ENCODE data around the gene EXOC6B. TPM values are rescaled to one million over a fixed set of nuclear protein-coding genes. Genes with fewer than 3 reads are reported as not detected.

EXOC6B gene
- total RNA-seq, 2 donors from 2014 or later, result 51.3 to 68.9 TPM

DNA sequence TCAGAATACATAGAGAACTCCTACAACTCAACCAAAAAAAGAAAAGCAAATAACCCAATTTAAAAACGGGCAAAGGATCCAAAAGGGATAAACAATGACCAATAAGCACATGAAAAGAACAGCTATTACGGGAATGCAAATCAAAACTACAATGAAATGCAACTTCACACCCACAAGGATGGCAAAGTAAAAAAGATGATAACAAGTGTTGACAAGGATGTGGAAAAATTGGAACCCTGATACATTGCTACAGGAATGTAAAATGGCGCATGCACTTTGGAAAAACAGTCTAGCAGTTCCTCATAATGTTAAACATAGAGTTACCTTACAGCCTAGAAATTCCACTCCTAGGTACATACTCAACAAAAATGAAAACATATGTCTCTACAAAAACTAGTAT, 4.7 kb downstream of the EXOC6B start:
- TF ChIP-seq, protein P1, sequence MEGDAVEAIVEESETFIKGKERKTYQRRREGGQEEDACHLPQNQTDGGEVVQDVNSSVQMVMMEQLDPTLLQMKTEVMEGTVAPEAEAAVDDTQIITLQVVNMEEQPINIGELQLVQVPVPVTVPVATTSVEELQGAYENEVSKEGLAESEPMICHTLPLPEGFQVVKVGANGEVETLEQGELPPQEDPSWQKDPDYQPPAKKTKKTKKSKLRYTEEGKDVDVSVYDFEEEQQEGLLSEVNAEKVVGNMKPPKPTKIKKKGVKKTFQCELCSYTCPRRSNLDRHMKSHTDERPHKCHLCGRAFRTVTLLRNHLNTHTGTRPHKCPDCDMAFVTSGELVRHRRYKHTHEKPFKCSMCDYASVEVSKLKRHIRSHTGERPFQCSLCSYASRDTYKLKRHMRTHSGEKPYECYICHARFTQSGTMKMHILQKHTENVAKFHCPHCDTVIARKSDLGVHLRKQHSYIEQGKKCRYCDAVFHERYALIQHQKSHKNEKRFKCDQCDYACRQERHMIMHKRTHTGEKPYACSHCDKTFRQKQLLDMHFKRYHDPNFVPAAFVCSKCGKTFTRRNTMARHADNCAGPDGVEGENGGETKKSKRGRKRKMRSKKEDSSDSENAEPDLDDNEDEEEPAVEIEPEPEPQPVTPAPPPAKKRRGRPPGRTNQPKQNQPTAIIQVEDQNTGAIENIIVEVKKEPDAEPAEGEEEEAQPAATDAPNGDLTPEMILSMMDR (conservative IDR thresholded peaks at IDR 0.05), result no peak
- H3K4me3 Mint-ChIP-seq, result no peak overlapping the region
- Histone ChIP-seq H3K9ac (ENCODE audit: extremely low read depth, low read length, poor library complexity, severe bottlenecking) (no peak overlapping the region), H3K4me3 (ENCODE audit: low read length) (no peak overlapping the region), H3K27me3 (ENCODE audit: control insufficient read depth, insufficient read depth, low read length, poor library complexity, severe bottlenecking) (no peaks in the 10 kb centered on the region), H3K27ac (ENCODE audit: low read depth, low read length) (no peak overlapping the region), H3K36me3 (ENCODE audit: control insufficient read depth, insufficient read depth, low read length) (peaks cover 14% of the 10 kb centered on the region), H3K9me3 (ENCODE audit: control insufficient read depth, low read length) (no peaks in the 10 kb centered on the region), H3K4me1 (ENCODE audit: control insufficient read depth, insufficient read depth, low read length) (no peaks in the 10 kb centered on the region)
- peaks cover 16% of the 10 kb centered on the region for H3K4me1 Mint-ChIP-seq
- peaks cover 11% of the 10 kb centered on the region for H3K36me3 Mint-ChIP-seq (ENCODE audit: low read depth)
- 89 to 94% methylated on average over 3 of the region's 3 CpGs for WGBS, 2 experiments (ENCODE audit: insufficient coverage in 1 of 2, insufficient read length in 1 of 2)
- no peaks in the 10 kb centered on the region for H3K27me3 Mint-ChIP-seq (ENCODE audit: insufficient read depth)
- H3K27ac Mint-ChIP-seq, result no peak overlapping the region
- DNase-seq, result no peak
- no peaks in the 10 kb centered on the region for H3K9me3 Mint-ChIP-seq

DNA sequence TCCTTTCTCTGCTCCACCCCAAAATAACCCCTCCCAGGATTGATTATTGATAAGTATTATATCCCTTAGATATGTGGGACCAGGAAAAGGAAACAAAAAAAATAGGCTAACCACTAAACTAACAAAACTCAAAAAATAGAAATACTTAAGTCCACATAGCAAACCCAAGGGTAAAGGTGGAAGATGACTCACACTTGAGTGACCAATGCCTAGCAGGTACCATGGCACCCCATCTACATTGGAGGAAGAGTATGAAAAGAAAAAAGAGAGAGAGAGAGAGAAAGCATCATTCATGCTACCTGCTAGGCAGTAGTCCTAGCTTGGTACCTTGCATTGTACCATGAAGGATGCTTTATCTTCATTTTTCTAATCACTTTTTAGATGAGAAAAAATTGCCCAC, 6.3 kb downstream of the EXOC6B start:
- H3K27me3 Mint-ChIP-seq (ENCODE audit: insufficient read depth), result no peaks in the 10 kb centered on the region
- peaks cover 15% of the 10 kb centered on the region for H3K36me3 Mint-ChIP-seq (ENCODE audit: low read depth)
- H3K27ac Mint-ChIP-seq, result no peak overlapping the region

DNA sequence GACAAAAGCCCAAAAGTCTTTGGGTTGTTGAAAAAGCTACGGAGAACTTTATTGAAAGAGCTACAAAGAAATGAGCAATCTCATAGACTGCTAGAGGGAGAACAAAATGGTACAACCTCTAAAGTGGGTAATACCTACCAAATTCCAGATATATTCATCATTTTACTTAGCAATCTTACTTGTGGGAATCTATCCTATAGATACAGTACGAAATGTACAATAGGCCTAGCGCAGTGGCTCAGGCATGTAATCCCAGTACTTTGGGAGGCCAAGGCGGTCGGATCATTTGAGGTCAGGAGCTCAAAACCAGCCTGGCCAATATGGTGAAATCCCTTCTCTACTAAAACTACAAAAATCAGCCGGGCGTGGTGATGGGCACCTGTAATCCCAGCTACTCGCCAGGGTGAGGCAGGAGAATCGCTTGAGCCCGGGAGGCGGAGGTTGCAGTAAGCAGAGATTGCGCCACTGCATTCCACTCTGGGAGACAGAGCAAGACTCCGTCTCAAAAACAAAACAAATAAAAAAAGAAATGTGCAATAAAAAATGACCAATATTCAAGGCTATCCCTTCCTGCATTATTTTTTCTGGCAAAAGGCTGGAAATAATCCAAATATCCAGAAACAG, 10.1 kb downstream of the EXOC6B start:
- Mint-ChIP-seq H3K27ac (no peak overlapping the region), H3K4me1 (peaks cover 4% of the 10 kb centered on the region), H3K27me3 (ENCODE audit: insufficient read depth) (no peaks in the 10 kb centered on the region), H3K9me3 (peaks cover 2% of the 10 kb centered on the region), H3K36me3 (ENCODE audit: low read depth) (peaks cover 8% of the 10 kb centered on the region), H3K4me3 (no peak overlapping the region)
- Histone ChIP-seq H3K4me3 (ENCODE audit: low read length) (no peak overlapping the region), H3K36me3 (ENCODE audit: control insufficient read depth, insufficient read depth, low read length) (peaks cover 6% of the 10 kb centered on the region), H3K4me1 (ENCODE audit: control insufficient read depth, insufficient read depth, low read length) (no peaks in the 10 kb centered on the region), H3K27me3 (ENCODE audit: control insufficient read depth, insufficient read depth, low read length, poor library complexity, severe bottlenecking) (no peaks in the 10 kb centered on the region), H3K9me3 (ENCODE audit: control insufficient read depth, low read length) (peaks cover 3% of the 10 kb centered on the region), H3K9ac (ENCODE audit: extremely low read depth, low read length, poor library complexity, severe bottlenecking) (no peak overlapping the region), H3K27ac (ENCODE audit: low read depth, low read length) (no peak overlapping the region)
- TF ChIP-seq, protein P1 (conservative IDR thresholded peaks at IDR 0.05), result peak; percentile 64
- 90 to 93% methylated on average over 12 to 13 of the region's 13 CpGs for WGBS, 2 experiments (ENCODE audit: insufficient coverage in 1 of 2, insufficient read length in 1 of 2)
- DNase-seq, result peak; percentile 86

More for the DNA sequence above, 6.3 kb downstream of the EXOC6B start:
- H3K9me3 ChIP-seq (ENCODE audit: control insufficient read depth, low read length), result no peaks in the 10 kb centered on the region
- no peak overlapping the region for H3K4me3 ChIP-seq (ENCODE audit: low read length)
- peaks cover 14% of the 10 kb centered on the region for H3K36me3 ChIP-seq (ENCODE audit: control insufficient read depth, insufficient read depth, low read length)
- DNase-seq, result no peak
- TF ChIP-seq, protein P1 (conservative IDR thresholded peaks at IDR 0.05), result no peak
- no peak overlapping the region for H3K27ac ChIP-seq (ENCODE audit: low read depth, low read length)
- Mint-ChIP-seq H3K9me3 (peaks cover 2% of the 10 kb centered on the region), H3K4me1 (peaks cover 14% of the 10 kb centered on the region), H3K4me3 (no peak overlapping the region)
- no peak overlapping the region for H3K9ac ChIP-seq (ENCODE audit: extremely low read depth, low read length, poor library complexity, severe bottlenecking)
- H3K27me3 ChIP-seq (ENCODE audit: control insufficient read depth, insufficient read depth, low read length, poor library complexity, severe bottlenecking), result no peaks in the 10 kb centered on the region
- no peaks in the 10 kb centered on the region for H3K4me1 ChIP-seq (ENCODE audit: control insufficient read depth, insufficient read depth, low read length)
